Measurements from ENCODE around the gene CATSPER3.

The CATSPER3 gene

DNA sequence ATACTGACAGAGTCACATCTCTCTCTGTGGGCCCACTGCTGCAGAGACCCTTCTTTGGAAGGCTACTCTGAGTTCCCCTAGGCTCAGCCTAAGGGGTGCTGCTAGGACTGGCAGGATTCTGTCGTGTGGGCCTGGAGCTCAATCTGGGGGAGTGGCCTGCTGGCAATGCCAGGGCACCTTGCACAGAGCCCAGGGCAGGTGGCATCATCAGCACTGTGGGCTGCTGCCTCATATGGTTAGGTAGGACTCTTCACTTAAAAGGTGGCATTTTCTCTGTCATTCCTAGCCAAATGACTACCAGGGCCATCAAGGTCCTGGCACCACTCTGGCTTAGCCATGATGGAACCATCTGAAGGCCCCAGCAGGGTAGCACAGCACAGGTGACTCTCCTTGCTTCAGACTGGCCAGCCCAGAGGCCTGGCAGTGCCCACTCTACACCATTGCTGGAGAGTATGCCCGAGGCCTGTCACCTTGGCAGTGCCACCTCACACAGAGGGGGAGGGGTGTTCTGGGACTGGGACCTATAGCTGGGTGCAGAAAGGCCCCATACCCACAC lies 44.4 kb downstream of the CATSPER3 start:
- DNase-seq, result no peak

DNA sequence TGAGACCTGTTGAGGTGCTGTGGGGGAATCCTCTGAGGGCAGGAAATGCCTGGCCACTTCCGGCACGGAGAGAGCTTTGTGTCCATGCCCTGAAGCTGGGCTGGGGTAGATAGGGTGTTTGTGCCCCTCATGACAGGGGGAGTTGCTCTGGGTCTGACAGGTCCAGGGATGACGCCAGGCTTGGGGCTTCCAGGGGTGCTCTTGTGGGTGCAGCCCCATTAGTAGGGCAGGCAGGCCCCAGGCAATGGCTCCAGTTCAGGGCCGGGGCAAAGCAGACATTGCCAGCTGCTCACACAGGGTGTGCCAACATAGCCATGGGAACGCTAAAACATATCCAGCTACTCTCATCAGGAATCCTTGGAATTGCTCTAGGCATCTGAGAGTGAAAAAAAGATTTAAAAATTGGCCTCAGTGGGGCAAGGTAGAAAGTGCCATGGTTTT lies 45.3 kb downstream of the CATSPER3 start:
- no peak for DNase-seq

DNA sequence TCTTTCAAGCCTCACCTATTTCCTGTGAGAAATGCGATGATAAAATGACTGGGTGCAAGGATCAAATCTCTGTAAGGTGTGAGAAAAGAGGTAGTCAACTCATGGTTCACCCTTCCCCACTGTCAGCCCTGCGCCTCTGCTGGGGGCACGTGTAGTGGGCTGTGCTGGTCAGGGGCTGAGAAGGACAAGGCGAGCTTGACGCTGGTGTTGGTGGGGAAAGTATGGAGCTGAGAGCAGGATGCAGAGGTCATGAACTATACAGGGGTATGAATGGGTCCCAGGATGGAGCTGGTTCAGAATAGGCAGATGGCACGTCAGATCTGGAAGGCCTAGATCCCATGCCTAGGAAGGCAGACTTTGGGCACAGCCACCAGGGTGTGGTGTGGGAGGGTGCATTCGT lies 45.7 kb downstream of the CATSPER3 start:
- DNase-seq, result no peak

DNA sequence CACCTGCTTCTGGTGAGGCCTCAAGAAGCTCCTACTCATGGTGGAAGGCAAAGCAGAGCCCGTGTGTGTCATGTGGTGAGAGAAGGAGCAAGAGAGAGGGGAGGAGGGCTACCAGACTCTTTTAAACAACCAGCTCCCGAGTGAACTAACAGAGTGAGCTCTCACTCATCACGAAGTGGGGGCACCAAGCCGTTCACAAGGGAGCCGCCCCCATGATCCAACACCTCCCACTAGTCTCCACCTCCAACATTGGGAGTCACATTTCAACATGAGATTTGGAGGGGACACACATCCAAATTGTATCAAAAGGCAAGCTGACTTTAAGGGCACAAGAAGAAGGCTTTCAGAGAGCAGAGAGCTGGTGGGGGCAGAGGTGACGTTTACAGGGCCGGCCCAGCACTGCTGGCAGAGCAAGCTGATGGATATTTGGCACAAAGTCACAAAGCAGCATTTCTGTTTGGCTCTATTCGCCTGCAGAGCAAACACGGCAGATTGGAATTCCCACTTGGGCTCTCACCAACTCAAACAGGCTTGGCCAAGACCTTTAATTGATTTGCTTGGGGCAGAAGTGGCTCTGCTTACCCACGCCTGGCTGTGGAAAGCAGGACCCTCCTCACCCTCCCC lies 46.4 kb downstream of the CATSPER3 start:
- no peak for DNase-seq

DNA sequence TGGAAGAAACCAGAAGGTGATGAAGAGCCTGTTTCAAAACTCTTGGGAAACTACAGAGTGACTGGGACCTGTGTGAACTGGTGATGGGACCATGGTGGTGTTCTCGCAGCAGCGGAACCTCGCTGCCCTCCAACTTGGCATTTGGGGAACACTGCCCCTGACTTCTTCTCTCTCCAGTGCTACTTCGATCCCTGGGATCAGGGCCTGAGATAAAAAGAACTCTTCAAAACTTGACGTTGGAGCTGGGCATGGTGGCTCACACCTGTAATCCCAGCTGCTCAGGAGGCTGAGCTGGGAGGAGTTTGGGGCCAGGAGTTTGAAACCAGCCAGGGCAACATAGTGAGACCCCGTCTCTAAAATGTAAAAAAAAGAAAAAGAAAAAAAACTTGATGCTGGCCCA lies 48.2 kb downstream of the CATSPER3 start:
- DNase-seq, result no peak

DNA sequence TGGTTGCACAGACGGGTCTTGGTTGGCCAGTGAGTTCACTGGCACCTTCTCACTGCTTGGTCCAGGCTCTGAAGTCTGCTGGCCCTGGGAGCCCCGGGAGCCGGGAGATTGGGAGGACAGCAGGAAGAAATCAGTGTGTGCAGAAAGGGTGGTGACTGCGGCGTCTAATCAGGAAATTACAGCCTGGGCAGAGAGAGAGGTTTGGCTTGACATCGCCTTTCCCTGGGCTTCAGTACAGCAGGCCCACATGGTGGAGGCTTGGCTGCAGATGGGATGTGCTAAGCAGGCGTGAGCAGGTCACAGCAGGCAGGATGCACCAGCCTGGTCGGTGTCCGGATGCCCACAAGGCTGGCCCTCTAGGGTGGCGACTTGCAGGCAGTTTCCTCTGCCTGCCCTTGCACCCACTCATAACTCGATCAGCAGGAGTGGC lies 49.2 kb downstream of the CATSPER3 start:
- no peak for DNase-seq

DNA sequence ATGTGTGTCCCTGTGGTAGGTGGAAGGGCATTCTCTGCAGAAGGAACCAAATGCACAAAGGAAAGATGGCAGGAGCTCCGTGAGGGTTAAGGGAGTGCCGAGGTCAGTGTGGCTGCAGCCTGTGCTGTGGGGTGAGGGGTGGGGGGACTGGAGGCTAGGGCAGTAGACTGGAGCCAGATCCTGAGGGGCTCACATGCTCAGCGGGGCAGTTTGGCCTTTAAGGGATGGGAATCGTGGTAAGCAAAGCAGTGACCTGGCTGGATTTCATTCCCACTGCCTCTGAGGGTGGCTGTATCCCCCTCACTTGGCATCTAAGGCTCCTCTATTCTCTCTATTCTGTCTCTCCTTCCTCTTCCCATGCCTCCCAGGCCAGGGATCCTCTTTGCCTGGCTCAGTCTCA lies 50.8 kb downstream of the CATSPER3 start:
- DNase-seq, result no peak

DNA sequence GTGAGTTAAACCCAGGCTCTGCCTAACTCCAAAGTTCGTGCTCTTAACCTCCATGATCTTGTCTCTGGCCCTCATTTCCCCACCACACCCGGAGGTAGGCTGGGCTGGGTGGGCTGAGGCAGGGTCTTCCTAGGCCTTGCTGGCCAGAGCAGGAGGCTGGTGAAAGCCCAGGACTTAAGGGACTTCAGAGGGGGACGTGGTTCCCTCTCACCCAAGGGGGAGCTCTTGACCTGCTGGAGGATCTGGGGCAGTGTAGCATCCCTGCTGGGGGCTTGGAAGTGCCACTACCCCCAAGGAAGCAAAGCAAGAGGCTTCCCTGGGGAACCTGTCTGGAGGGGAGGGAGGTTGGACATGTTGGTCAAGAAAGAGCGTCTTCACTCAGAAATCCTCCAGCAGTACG lies 51.6 kb downstream of the CATSPER3 start:
- no peak for DNase-seq

DNA sequence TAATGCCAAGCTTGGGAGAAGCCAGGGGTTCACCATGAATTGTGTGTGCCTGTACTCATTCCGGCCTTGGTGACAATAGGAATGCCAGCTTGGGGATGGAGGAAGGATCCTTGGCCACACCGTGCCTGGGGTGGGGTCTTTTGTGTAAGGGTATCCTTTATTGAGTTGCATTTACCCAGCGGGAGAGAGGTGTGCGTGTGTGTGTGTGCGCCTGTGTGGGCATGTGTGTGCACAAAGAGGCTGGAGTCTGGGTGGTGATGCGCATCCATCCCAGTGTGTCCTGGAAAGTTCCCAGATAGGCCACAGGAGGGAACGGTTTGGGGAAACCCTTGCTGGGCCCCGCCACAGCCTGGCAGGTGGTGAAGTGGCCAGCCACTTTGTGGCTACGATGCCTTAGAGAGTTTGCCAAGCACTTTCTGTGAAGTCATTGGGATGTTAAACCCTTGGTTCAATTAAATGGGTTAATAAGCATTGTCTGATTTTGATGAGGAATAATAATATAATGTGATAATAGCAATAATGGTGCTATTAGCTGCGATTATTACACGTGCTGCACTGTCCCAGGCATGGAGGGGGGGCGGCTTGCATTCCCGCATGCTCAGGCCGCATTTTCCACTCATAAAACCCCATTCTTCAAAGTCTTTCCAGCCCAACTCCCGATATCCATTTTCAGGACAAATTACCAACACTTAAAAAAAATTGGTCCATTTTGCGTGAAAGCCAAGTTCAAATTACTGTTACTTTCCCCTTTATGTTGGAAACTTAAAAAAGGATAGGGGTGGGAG lies 52.6 kb downstream of the CATSPER3 start:
- no peak for DNase-seq

DNA sequence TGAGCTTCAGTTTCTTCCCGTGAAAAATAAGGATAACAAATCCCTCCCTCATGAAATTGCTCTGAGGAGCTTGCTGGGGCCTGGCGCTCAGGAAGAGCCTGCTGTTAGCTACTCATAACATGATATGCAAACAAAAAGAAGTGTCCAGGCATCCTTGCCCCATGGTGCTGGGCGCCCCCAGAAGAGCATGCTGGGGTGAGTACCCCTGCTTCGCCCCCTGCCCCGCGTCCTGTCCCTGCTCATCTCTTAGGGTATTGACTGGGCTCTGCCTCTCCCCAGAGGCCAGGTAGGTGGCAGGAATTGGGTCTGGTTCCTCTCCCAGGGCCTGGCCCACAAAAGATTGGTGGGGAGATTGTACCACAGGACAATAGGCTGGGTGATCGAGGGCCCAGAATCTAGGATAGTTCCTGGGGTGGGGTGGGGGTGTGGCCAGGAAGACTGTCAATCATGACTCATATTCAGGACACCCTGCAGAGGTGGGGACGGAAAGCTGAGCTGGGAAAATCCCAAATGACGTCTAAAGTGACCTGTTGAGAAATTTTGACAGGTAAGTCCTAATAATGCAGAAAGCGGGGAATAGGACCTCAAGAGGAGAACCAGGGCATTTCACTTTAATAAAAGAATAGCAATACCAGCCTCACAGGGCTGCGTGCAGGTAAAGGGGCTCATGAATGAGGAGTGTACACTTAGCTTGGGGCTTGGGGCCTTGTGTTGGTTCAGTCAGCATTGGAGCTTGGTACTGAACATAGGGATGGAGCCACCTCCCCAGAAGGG lies 57.4 kb downstream of the CATSPER3 start:
- no peak for DNase-seq

DNA sequence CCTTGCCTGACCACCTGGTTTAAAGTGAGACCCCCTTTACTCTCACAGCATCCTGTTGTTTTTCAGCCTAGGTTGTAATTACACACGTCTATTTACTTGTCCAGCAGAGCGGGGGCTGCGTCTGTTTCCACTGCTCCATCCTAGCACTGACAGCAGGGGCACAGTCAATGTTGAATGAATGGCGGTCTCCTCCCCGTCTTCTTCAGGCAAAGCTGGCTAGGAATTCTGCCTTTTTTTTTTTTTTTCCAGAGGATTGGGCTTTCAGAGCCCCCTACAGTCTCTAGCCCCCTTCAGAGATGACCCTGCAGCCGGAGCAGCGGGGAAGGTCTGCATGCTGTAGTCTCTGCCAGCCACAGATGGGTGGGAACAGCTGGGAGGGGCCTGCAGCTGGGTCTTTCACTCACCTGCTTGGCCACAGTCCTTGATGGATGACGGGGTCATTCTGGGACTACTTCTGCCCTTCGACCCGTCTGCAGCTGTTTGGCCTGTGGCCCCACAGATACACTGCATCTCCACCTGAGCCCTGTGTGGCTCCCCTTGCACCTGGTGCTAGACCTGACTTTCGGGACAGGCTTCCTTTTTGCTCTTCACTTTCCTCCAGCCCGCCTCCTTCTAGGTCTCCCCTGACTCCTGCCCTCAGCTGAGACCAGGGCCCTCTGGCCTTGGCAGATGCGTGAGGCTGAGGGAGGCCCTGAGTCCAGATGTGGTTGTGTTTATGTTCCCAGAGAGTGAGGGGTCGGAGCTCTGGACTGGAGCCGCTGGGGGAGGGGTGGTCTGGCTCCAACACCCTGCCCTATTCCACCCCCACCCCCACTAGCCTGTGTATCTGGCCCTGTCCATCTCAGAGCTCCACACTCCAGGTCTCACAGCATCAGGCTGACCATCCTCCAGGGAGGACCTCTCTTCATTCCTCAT lies 58.3 kb downstream of the CATSPER3 start:
- no peak for DNase-seq

DNA sequence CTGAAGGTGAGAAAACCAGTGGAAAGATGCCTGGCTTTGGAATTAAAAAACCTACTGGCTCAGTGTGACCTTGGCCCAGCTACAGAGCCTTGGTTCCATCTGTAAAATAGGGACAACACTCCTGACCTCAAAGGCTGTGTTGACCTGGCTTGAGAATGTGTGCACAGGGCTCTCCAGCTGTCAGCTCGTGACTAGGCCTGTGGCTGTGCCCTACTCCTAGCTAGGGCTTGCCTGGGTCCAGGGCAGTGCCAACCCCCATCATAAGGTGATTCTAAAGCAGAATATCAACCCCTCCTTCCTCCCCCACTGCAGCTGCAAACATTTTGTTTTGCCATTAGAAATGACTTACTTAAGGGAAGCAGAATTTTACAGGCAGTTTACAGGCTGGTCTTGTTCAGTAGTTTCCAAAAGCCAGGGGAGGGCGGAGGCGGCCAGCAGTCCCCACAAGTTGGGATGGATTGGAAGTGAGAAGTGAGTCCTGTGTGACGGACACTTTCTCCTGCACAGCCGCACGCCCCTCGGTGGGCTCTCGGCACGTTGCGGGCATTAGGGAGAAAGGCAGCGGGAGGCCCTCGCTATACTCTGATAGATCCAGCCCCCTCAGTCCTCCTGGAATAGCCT lies 59.0 kb downstream of the CATSPER3 start:
- DNase-seq, result no peak

DNA sequence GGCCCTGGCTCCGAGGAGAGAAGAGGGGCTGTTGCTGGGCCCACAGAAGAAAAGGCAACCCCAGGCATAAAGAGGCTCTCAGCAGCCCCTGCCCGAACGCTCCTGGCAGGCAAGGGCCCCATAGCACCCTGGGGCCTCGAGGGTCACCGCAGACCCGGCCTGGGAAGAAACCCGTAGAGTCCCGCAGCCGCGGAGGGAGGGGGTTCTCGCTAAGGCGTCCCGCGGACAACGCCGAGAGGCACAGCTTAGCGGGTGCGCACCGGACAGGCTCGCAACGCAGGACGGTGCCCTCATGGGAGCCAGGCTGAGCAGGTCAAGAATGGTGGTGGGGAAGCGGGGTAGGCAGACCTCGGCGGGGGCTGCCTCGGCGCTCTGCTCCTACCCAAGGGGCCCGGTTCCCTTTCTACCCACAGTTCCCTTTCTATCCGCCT lies 59.6 kb downstream of the CATSPER3 start:
- no peak for DNase-seq

DNA sequence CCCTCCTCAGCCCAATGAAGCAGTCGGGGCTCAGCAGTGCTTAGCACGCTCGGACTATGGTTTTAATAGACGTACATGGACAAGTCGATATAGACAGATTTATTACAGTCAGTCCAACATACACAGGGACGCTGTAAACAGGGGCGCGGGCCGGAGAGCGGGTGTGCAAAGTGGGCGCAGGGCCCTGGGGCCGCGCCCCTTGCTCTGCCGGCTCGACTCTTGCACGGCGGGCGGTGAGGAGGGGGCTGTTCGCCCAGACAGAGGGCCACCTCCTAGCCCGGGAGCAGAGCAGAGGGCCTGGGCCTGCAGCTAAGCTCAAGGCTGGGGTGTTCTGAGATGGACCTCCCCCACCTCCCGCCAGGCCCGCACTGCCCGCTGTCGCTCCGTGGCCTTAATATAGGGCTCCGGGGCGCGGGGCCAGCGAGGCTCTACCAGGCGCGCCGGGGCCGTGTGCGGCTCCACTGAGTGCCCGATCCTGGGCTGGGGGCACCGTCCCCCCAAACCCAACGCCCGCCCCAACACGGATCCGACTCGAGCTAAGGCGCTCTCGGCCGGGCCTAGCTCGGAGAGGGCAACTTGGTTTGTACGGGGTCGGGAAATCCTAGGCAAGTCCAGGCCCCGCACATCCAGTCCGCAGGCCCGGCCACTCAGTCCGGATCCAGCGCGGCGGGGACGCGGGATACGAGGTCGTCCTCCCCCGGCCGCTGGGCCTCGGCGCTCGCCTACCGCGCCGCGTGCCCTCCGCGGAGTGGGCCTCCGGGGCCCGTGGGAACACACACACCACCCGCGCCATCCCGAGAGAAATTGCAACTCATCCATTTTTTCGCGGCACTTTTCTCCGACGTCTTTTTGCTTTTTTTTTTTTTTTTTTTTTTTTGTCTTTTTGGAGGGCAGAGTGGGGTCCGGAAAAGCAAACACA lies 60.2 kb downstream of the CATSPER3 start:
- no peak for DNase-seq

DNA sequence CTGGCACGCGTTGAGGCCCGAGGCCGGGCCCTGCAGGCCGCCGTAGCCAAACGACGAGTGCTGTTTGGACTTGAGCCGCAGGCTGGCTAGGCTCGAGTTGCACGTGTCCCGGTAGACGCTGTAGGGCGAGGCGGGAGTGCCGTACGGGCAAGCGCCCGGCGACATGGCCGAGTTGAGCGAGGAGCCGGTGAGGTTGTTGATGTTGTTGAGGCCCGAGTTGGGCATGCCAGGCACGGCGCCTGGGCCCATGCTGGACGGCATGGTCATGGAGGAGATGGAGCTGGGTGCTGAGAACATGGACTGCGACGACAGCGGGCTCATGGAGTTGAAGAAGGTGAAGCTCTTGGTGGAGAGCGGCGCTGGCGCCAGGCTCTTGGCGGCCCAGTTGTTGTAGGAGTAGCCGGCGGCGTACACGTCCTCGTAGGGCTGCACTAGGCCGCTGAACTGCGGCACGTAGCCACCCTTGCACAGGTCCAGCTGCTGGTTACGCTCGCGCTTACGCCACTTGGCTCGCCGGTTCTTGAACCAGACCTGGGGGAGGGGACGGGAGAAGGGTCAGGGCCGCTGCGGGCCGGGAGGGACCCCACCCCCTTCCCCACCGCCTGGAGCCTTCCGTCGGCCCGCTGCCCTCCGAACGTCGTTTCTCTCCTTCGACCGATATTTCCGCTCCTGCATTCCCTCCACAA lies 61.2 kb downstream of the CATSPER3 start:
- DNase-seq, result peak; percentile 35

DNA sequence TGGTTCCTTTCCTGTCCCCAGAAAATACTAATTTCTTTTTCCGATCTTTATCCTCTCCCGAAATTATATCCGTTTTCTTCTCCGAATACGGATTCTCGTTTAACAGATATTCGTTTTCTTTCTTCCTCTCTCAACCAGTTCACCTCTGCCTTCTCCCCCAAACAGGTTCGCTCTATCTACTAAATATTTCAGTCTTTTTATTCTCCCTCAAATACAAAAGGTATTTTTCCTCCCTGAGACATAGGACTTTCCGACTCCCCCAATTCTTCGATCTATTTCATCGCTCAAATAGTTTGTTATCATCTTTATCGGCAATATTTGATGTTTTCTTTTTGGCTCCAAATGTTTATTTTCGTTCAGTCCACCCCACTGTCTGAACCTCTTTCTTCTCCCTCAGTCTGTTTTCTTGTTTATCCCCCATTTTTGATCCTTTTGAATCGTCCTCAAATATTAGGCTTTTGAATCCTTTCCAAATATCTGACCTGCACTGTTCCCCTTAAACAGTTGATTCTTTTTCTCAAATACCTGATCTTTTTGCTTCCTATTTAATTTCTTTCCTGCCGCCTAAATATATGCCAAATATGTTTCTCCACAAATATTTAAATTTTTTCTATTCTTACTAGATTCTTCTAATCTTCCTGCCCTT lies 61.9 kb downstream of the CATSPER3 start:
- DNase-seq, result no peak

DNA sequence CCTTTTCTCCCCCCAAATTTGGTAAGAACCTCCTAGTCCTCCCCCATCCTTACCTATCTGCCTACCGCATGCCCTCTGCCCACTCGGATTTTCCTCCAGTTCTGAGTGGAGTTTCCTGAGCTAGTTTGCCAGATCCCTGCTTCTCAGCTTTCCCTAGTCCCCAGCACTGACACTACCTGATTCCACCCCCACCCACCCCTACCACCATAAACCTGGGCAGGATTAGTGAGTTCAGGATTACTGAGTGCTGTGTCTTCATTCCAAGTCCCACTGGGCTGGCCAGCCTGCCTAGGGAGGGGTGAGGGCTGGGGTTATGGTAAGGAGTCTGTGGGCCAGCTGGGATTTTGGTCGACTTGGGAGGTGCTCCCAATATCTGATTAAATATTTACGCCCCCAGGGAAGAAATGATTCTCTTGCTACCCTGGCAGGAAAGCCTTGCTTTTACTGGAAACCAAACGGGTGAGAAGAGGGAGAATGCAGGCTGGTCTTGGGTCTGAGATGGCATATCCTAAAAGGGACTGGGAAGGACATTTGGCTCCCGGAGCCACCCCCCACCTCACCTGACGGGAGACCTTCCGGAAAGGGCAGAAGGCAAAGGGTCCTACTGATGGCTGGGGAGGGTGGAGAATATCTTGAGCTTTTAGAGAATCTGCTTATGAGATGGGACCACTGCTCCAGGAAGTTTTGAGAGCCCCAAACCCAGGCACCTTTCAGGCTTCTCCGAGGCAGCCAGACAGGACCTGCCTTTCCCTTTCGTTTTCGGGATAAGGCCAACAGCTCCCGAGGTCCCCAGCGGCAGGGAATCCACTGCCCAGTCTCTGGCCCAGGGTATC lies 62.6 kb downstream of the CATSPER3 start:
- no peak for DNase-seq

DNA sequence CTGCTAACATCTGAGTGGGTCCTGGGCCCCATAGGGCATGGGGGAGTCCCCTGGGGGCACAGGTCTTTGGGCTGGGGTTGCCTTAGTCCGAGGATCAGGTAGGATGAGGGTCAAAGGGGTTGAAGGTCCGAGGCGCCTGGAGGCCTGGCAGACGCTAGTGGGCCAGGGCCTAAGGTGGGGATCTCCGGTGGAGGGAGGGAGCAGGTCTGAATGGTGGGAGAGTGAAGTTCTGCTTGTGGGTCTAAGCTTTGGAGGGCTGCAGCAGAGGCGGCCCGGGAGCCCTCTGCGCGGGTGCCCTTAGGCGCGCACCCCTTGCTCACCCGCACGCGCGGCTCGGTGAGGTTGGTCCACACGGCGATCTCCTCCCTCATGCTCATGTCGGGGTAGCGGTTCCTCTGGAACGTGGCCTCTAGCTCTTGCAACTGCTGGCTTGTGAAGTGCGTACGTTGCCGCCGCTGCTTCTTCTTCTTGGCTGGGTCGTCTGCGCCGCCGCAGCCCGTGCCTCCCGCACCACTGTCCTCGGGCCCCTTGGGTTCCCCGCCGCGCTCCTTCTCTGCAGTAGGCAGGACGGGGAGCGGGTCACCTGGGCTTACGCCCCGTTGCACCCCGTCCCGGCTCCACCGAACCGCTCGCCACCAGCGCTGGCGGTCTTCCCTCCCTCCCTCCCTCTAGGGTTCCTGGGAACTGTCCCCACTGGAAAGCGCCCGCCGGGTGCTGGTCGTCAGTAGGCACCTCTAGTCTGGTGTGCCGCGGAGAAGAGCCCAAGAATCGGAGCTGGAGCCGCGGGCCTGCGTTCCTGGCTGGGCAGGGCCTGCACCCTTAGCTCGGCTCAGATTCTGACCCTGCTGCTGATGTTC lies 63.5 kb downstream of the CATSPER3 start:
- peak; percentile 42 for DNase-seq
